Ramos (cell line): ENCODE data around the gene ELOVL1.
"Not testable (repeated sequence)": the region's sequence is repeated elsewhere in the genome, so short reads cannot be mapped to it uniquely, and the experiment has no call there.

Experiments used
- in situ Hi-C: fragments of 300-500 bp; cut with MboI; formaldehyde crosslinking; loops from one replicate; pipeline ENCODE4 v1.14.3; 2022; ENCODE audit warnings: low sequenced_read_pairs; ENCODE audit not compliant: unreplicated experiment

ELOVL1 gene

GRCh38 chr1:43382027-43382779 is 14.4 kb upstream of the ELOVL1 start:
- in situ Hi-C loops: no loop called here

- in situ Hi-C loops: no loop called here
Measured at GRCh38 chr1:43381612-43382011, 13.8 kb upstream of the ELOVL1 start.

GRCh38 chr1:43379476-43379875 is 11.7 kb upstream of the ELOVL1 start:
- in situ Hi-C loops: no loop called here

GRCh38 chr1:43377831-43378230 is 10.0 kb upstream of the ELOVL1 start:
- in situ Hi-C loops: no loop called here

GRCh38 chr1:43376723-43377235 is 9.0 kb upstream of the ELOVL1 start:
- in situ Hi-C loops: no loop called here

GRCh38 chr1:43373066-43373940 is 5.5 kb upstream of the ELOVL1 start:
- in situ Hi-C loops: no loop called here

GRCh38 chr1:43372172-43372571 is 4.4 kb upstream of the ELOVL1 start:
- in situ Hi-C loops: no loop called here

- in situ Hi-C loops: no loop called here
Measured at GRCh38 chr1:43370564-43370963, 2.8 kb upstream of the ELOVL1 start.

- in situ Hi-C loops: not testable (repeated sequence)
Measured at GRCh38 chr1:43369779-43370178, 2.0 kb upstream of the ELOVL1 start.

GRCh38 chr1:43368646-43369020 is 822 bp upstream of the ELOVL1 start:
- in situ Hi-C loops: no loop called here

- in situ Hi-C loops: no loop called here
Measured at GRCh38 chr1:43367026-43367903, 546 bp downstream of the ELOVL1 start.

GRCh38 chr1:43366601-43367025 is 1.2 kb downstream of the ELOVL1 start:
- in situ Hi-C loops: no loop called here

GRCh38 chr1:43366179-43366578 is 1.6 kb downstream of the ELOVL1 start:
- in situ Hi-C loops: no loop called here

GRCh38 chr1:43365678-43366077 is 2.1 kb downstream of the ELOVL1 start:
- in situ Hi-C loops: no loop called here

GRCh38 chr1:43363935-43364525 is 3.8 kb downstream of the ELOVL1 start:
- in situ Hi-C loops: no loop called here

- in situ Hi-C loops: no loop called here
Measured at GRCh38 chr1:43363283-43363934, 4.4 kb downstream of the ELOVL1 start.

GRCh38 chr1:43360616-43361015 is 7.2 kb downstream of the ELOVL1 start:
- in situ Hi-C loops: no loop called here

- in situ Hi-C loops: no loop called here
Measured at GRCh38 chr1:43359696-43360095, 8.1 kb downstream of the ELOVL1 start.
